C1 segment of cervical spinal cord (tissue), 14 donors: ENCODE results near the gene BNC2.
"Not testable (repeated sequence)": the region's sequence is repeated elsewhere in the genome, so short reads cannot be mapped to it uniquely, and the experiment has no call there.

Experiments used
- DNase-seq, 14 donors: peaks; one replicate each; lab custom pipeline; 2025; lab: John Stamatoyannopoulos, UW

The BNC2 gene

DNA sequence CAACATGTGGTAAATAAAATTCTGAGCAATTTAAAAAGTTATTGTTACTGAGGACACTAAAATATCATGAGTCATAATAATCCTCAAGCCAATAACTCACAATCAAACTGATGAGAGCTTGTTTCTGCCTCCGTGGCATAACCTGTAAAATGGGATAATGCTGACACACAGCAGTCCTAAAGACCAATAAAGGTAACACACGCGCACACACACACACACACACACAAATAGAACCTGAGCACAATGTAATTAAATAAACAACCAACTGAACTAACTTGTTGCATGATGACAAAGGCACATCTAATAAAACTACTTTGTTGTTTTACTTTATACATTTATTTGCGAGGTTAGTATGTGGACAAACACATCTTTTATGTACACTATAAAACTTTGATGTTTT is 358.2 kb downstream of the BNC2 start:
- DNase-seq, result no peak

DNA sequence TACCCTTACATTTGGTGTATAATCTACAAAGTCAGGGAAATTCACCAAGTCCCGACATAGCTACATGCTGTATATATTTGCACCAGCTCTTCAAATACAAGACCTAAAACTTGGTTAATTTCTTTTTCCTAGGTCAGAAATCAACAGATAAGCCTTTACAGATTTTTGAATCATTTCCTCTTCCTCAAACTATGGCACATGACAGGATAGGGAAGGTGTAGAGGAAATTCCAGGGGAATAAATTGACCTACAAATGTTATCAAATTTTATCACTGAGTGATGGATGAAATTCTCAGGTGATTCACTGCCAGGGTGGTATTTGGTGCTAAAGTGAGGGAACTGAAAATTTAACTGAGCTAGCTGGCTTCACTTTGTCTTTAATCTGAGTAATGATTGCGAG is 360.0 kb downstream of the BNC2 start:
- no peak for DNase-seq

DNA sequence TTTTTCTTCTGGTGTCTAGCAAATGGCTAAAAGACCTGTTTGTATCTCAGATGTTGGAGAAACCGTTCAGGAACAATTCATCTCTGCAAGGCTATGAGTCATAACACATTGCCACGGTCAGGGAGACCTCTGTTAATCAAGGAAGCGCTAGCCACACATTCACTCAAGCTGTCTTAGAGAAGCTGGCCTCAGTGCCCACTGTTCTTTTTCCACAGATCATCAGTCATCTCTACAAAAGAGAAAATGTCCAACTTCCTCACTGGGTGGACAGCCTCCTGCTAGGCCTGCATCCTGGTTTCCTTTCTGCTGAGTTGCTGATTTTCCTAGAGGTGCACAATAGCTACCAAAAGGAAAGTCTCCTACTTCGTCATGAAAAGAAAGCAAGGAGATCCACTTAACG is 360.5 kb downstream of the BNC2 start:
- no peak for DNase-seq

DNA sequence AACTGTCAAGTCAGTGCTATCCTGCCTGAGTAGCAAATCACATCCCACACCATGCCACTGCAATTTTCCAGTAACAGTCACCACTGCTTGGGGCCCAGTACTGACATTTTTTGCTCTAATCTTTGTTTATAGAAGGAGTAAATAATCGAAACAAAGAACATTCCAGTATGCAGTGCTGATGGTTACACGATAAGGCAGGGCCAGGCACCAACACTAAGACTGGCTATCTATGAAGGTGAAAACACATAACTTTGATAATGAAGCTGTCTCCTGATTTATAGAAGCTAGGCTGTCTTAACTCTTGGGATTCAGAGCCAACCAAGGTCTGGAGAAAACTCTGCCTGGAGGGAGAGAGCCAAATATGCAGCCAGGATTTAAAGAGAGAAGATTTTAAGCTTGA is 365.3 kb downstream of the BNC2 start:
- no peak for DNase-seq

DNA sequence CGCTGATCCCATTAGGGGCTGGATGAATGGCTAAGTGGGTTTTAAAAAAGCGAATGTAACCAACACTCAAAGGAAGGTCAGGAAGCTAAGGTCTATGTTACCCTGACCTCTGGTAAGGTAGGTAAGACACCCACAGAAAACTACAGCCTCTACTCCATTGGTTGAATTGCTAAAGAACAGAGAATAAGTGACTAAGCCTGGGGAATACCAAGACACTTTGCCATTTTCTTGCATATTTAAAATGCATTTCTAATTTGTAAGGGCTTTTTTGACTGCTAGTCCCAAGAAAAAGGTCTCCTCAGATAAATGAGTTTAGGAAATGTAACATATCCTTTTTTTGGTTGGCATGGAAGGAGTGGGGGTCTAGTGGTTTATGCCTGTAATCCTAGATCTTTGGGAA is 368.7 kb downstream of the BNC2 start:
- no peak for DNase-seq

DNA sequence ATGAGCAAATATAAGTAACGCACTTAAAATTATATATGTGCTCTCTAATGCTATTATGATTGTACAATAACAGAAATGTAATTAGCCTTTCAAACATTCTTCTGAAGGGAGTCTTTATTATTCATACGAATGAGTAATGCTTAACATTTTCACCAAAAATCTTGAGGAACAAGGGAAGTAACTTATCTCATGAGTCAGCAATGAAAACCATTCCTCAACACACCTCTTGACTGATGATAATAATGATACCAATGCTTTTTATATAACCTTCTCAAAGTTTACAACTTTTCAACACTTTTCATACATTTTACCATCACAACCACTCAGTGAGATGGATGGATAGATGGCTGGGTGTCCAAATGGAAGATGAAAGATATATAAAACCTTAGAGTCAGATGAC is 369.3 kb downstream of the BNC2 start:
- DNase-seq, result no peak

DNA sequence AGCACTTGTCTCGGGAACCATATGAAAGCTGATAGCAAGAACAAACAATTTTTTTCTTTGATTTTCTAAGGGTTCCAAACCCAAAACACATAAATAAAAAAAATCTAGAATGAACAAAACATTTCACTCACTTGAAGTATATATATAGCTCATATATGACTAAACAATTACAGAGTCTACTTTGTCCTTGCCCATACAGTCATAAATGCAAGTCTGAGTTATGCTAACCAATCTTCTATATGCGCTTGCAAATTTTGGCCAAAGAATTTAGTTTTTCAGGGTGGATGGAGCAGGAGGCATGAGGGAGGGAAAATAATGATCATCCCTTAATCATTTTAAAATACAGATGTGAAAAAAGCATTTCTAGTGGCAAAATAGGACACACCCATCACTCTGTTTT is 370.1 kb downstream of the BNC2 start:
- no peak for DNase-seq

DNA sequence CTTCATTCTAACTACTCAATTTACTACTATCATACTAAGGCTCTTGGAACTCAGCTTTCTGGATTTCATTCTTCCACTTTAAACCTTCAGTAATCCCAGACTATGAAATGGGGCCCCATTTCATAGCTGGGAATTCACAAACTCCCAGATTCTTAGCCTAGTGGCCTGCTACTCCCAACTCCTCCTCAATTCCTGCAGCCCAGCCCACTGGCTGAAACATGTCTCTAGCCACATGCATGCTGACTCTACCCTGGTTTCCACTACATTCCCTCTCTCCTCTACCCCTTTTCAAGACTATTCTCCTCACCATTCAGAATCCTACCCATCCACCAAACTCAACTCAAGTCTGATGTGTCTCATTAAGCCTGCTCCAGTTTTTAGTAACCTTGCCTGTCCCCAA is 370.6 kb downstream of the BNC2 start:
- no peak for DNase-seq

DNA sequence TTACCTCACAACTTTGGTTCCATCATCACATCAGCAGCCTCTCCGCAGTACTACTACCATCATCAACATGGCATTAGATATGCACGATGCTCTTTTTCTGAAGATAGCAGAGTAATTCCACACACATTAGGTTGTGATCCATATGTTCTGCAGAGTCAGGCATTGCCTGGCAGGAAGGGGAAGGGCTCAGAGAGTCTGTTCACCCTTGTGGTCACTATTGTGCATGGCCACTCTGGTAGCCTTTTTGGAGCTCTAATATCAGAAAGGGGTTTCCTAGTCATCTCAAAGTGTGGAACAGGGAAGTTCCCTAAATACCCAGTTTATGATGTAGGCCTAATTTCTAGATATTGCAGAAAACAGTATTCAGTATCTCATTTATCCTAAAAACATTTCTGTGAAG is 373.6 kb downstream of the BNC2 start:
- DNase-seq, result no peak

DNA sequence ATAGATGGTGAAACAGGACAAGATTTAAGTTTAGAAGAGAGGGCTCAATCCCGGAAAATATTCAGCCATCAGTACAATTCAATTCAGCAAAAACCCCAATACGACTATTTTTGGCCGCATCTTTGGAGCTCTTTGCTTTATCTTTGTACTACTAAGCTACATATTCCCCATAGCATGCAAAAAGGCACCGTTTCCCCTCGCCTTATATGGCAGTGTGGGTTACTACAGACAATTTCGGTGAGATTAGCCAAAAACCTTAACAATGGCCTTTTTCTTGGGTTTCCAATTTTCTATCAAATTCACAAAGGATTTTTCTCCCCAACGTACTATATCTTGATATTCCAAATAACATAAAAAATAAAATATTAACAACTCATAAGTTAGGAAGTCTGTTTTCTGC is 382.6 kb downstream of the BNC2 start:
- DNase-seq, result no peak

DNA sequence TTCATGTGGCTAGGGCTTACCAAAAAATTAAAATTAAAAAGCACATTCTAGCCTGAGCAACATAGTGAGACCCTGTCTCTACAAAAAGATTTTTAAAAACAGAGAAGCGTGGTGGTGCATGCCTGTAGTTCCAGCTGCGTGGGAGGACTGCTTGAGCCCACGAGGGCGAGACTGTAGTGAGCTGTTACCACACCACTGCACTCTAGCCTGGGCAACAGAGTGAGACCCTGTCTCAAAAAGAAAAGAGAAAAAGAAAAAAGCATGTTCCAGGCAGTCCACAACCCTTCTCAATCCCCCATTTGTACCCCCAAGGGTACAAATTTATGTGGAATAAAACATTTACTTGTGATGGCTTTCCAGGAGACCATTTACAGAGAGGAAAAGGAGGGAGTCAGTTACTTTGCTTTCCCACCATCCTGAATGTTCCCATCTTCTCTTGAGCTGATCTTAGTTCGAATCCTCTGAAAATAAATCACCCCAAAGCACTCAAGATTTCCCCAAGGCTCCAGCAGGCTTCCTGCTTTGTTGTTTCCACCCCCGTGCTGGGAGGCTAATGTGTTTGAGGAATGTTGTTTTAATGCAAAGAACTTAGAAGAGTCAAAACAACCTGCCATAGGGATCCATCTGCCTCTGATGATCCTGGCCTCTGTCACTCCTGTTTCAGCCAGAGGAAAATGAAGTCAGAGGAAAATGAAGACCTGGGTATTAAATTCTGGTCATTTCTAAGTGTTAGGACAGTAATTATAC is 384.7 kb downstream of the BNC2 start:
- DNase-seq, result no peak

DNA sequence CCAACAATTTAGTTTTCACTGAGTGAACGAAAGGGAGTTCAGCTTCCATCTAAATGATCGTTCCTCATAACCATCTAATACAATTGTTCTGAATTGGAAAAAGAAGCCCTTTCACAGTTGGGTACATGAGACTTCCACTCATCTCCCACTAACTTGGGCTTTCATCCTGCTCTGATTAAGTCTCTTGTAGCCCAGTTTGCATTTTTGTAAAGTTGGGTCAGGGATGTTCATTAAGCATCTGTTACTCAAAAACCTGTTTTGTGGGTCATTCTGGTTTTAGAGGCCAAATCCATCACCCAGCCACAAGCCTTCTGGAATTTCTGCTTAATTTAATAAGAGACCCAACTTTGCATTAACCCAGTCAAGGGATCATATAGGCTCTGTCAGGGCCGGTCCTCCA is 385.3 kb downstream of the BNC2 start:
- no peak for DNase-seq

DNA sequence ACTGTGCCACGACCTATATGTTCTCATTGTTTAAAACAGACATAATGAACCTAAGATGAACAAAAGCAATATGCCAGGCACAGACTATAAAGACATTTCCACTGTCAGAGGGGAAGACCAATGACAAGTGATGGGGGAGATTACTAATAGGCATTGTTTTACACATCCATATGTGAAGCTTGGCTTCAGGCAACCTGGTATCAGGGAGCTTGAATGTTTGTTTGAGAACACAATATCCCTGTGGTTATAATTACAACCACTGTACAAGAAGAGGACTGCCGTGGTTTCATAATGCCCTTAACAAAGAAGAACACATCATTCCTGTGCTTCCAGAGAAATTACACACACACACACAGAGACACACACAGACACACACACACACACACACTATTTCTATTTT is 385.7 kb downstream of the BNC2 start:
- no peak for DNase-seq

DNA sequence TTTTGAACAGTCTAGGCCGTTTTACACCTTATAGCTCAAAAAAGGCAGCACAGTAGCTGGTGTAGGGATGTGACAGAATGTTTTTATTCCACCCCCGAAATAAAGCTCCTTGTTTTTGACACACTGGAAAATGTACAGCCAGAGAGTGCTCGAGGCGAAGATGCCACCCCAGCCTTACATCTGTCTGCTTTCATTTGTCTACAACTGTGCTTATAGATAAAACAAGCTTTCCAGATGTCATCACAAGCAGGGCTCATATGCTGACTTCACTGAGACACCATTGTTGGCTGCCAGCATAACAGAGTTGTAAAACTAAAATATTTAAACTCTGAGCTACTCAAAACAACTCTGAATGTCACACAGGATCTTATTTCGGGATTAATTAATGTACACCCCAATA is 386.3 kb downstream of the BNC2 start:
- DNase-seq, result no peak

DNA sequence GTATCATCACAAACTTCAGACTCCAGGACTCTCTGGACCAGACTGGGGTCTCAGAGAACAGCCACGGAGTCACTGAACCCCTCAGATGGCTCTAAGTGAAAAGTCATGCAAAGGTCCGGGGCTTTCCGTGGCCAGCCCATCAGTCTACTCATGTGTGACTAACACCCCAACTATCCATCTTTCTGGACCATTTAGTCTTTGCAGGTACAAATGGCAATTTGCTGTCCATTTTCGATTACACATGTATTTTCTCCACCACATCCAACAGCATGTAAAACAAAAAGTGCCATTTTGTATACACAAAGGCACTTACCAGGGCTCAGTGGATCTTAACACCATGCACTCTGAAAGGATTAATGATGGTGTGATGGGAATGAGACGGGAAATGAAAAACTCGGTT is 387.7 kb downstream of the BNC2 start:
- no peak for DNase-seq

DNA sequence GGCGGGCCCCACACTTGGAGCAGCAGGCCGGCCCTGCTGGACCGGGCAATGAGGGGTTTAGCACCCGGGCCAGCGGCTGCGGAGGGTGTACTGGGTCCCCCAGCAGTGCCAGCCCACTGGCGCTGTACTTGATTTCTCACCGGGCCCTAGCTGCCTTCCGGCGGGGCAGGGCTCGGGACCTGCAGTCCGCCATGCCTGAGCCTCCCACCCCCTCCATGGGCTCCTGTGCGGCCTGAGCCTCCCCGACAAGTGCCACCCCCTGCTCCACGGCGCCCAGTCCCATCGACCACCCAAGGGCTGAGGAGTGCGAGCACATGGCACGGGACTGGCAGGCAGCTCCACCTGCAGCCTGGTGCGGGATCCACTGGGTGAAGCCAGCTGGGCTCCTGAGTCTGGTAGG is 389.9 kb downstream of the BNC2 start:
- not testable (repeated sequence) for DNase-seq

DNA sequence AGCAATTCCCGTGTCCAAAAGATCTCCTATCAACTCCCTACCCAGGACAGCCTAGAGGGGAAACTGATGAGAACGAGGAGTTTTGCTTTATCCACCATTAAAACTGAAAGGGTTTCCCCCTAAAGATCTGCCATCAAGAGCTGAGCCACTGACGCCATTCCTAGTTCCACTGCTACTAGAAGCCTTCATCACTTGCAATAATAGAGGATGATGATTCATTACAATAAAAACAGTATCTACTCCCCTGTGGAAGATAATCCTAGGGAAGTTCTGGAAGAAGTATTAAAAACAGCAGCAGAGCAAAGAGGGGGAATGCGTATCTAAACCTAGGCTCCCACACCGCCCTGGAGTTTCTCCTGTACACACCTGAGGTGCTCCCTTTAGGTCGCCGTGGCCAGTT is 394.5 kb downstream of the BNC2 start:
- DNase-seq, result no peak

DNA sequence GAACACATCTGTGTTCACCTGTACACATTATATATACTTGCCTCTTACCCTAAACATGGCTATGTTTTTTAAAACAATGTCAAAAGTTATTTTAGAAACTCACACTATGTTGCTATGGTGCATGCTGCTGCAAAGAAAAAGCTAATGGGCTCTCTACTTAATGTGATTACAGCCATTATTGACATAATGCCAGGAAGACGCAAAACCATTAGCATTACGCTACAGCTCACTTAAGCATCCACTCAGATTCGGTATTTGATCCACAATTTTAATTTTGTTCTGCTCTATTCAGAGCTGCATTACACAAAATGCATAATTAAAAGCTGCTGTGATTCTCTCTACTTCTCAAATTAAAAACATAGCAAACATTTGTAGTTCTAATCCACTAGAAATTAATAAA is 395.2 kb downstream of the BNC2 start:
- DNase-seq, result no peak

DNA sequence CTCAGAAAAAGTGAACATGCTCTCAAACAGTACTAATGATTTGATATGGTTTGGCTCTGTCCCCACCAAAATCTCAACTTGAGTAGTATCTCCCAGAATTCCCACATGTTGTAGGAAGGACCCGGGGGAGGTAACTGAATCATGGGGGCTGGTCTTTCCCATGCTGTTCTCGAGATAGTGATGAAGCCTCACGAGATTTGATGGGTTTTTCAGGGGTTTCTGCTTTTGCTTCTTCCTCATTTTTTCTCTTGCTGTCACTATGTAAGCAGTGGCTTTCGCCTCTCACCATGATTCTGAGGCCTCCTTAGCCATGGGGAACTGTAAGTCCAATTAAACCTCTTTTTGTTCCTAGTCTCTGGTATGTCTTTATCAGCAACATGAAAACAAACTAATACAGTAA is 401.3 kb downstream of the BNC2 start:
- no peak for DNase-seq

DNA sequence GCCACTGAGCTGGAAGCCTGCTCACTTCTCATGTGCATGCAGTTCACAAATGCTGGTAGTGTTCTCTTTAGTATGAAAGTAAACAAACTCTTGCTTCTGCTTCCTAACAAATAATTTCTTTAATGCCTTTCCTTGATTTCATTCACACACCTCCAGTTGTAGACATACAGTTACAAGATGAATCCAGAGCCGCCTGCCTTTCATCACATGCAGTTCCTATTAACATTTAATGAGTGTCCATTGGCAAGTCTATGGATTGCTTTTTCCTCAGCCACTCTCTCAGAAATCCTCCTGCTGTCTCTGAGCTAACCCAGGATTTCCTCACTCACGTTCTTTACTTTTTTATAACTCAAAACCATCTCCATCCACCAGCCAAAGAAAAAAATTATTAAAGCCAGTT is 408.6 kb downstream of the BNC2 start:
- no peak for DNase-seq

DNA sequence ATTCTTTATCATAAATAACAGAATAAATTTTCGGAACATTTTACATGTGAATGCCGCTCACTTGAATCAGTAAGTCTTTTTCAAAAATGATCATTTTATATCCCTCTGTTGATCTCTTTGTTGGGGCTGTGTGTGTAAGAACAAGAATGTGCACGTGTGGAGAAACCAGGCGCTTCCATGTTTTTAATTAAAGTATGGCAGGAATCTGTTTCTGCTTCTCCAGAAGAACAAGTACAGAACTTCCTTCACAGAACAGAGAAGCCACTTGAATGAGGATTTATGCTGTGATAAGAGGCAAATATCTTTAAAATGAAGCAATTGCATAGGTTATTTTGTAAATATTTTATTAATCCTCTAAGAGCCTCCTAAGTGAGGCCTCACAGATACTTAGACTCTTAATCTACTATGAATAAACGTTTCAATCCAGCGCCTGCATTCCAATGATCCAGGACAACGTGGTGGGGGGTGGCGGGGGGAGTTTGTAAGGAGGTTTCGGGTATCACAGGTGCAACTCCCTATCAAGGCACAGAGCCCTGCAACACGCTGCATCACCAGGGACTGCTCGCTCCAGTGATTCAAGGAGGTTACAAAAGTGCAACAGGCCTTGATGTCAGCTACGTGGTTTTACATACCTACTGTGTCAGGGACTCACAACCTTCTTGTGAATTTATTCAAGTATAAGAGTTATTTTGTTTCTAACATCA is 409.2 kb downstream of the BNC2 start:
- no peak for DNase-seq

DNA sequence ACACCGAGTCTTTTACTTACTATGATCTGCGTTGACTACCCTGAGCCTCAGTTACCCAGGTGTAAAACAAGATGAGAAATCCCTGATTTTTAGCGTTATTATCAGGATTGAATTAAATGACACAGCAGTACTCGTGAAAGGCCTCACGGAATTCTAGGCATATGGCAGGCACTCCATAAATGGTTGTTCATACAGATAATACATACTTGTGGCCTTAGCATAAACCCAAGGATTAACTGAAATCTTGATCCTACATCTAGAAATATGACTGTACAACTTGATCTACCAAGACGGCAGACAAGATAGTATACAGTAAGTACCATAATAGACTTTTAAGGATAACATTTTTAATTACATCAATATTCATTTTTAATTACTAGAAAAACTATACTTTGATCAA is 409.8 kb downstream of the BNC2 start:
- no peak for DNase-seq

DNA sequence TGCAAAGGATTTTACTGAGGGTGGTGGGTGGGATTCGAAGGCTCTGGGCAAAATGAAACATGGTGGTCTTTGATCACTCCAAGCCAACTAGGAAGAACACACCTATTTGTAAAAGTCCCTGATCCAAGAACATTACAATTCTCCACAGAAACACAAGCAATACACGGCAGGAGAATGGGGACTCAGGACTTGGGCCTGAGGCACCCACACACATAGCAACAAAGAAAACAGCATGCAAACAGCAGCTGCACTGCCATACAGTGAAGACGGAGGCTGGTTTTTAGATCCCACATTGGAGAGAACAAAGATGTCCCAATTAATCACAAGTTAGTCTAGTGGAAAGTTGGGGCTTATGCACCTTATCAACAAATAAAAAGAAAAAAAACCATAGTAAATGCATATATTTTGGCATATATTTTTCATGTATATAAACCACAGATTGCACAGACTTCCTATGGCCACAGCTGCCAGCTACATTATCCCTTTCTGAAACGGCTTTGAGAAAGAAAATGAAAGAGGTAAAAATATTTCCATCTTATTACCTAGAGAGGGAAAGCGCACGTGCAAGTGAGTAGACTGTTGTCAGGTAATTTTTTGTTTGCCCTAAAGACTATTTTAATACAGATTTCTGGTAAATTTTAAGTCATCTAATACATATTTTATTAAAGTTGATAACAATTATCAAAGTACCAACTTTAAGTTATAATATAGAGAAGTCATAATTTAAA is 410.9 kb downstream of the BNC2 start:
- no peak for DNase-seq
